NCI-H526 treated with DMSO at 0.1 percent for 48 hours (cell line): ENCODE results near the gene PLEKHA1.
A peak's percentile ranks its signal among the peaks of the same experiment; 100 is the strongest.

ENCODE experiments used
- DNase-seq: peaks from one replicate; lab custom pipeline; 2025; lab: John Stamatoyannopoulos, UW

The PLEKHA1 gene

GRCh38 chr10:122422266-122422989 lies 47.9 kb downstream of the PLEKHA1 start:
- DNase-seq, result no peak

GRCh38 chr10:122424059-122424458 lies 49.6 kb downstream of the PLEKHA1 start:
- DNase-seq, result no peak

GRCh38 chr10:122426829-122427228 lies 52.3 kb downstream of the PLEKHA1 start:
- no peak for DNase-seq

- no peak for DNase-seq
Measured at GRCh38 chr10:122427280-122427679, 52.8 kb downstream of the PLEKHA1 start.

GRCh38 chr10:122435212-122435827 lies 60.8 kb downstream of the PLEKHA1 start:
- no peak for DNase-seq

GRCh38 chr10:122441961-122442360 lies 67.5 kb downstream of the PLEKHA1 start:
- no peak for DNase-seq

GRCh38 chr10:122445469-122445868 lies 71.0 kb downstream of the PLEKHA1 start:
- no peak for DNase-seq

- no peak for DNase-seq
Measured at GRCh38 chr10:122445904-122446303, 71.4 kb downstream of the PLEKHA1 start.

- DNase-seq, result no peak
Measured at GRCh38 chr10:122446668-122447423, 72.3 kb downstream of the PLEKHA1 start.

- DNase-seq, result no peak
Measured at GRCh38 chr10:122448600-122448999, 74.1 kb downstream of the PLEKHA1 start.

GRCh38 chr10:122449153-122449552 lies 74.6 kb downstream of the PLEKHA1 start:
- DNase-seq, result no peak

- no peak for DNase-seq
Measured at GRCh38 chr10:122450353-122450990, 76.0 kb downstream of the PLEKHA1 start.

GRCh38 chr10:122454071-122454470 lies 79.6 kb downstream of the PLEKHA1 start:
- DNase-seq, result no peak

GRCh38 chr10:122454603-122455080 lies 80.1 kb downstream of the PLEKHA1 start, which contains the start of gene ARMS2:
ARMS2 (plus strand) TSS chr10:122454653; CDS start chr10:122454728, 75 bp downstream.
- DNase-seq, result no peak

GRCh38 chr10:122455376-122456079 lies 81.0 kb downstream of the PLEKHA1 start:
- DNase-seq, result no peak

- no peak for DNase-seq
Measured at GRCh38 chr10:122457934-122458333, 83.4 kb downstream of the PLEKHA1 start.

GRCh38 chr10:122458693-122459092 lies 84.2 kb downstream of the PLEKHA1 start:
- no peak for DNase-seq

GRCh38 chr10:122459561-122460273 lies 85.2 kb downstream of the PLEKHA1 start:
- no peak for DNase-seq

- no peak for DNase-seq
Measured at GRCh38 chr10:122460891-122461293, 86.4 kb downstream of the PLEKHA1 start.

- peak; percentile 20 for DNase-seq
Measured at GRCh38 chr10:122461367-122461728, 86.8 kb downstream of the PLEKHA1 start, which contains the start of gene HTRA1. HTRA1 (plus strand) TSS chr10:122461553; CDS start chr10:122461653, 100 bp downstream.
